H9 (cell line): ENCODE data around the gene NLE1. TPM values are rescaled to one million over a fixed set of nuclear protein-coding genes. Genes with fewer than 3 reads are reported as not detected.

ENCODE experiments used
- DNase-seq: peaks from one replicate; pipeline ENCODE4 v3.0.0-alpha.2; 2017
- H2AFZ ChIP-seq: one replicate; pipeline ENCODE4 v1.6.1; 2013; ENCODE audit warnings: mild to moderate bottlenecking, low read length, control low read depth, moderate library complexity
- H2AK5ac ChIP-seq: 2 replicates; pipeline ENCODE4 v1.6.1; 2013; ENCODE audit warnings: low read length, control low read depth, mixed read lengths; ENCODE audit not compliant: insufficient read length
- H2BK120ac ChIP-seq: one replicate; pipeline ENCODE4 v1.6.1; 2013; ENCODE audit warnings: low read depth, mild to moderate bottlenecking, low read length, control low read depth, inconsistent platforms; ENCODE audit not compliant: poor library complexity, severe bottlenecking
- H2BK12ac ChIP-seq: 2 replicates; pipeline ENCODE4 v1.6.1; 2013; ENCODE audit warnings: low read length, control low read depth, mixed read lengths, low read depth; ENCODE audit not compliant: insufficient read length
- H2BK15ac ChIP-seq: 2 replicates; pipeline ENCODE4 v1.6.1; 2013; ENCODE audit warnings: low read depth, low read length, control low read depth
- H2BK20ac ChIP-seq: one replicate; pipeline ENCODE4 v1.6.1; 2013; ENCODE audit warnings: low read depth, mild to moderate bottlenecking, low read length, control low read depth, inconsistent platforms; ENCODE audit not compliant: poor library complexity, severe bottlenecking
- H2BK5ac ChIP-seq: 2 replicates; pipeline ENCODE4 v1.6.1; 2013; ENCODE audit warnings: low read length, control low read depth, mixed read lengths; ENCODE audit not compliant: insufficient read length
- H3K14ac ChIP-seq: 2 replicates; pipeline ENCODE4 v1.6.1; 2013; ENCODE audit warnings: low read length, control low read depth; ENCODE audit not compliant: insufficient read depth
- H3K18ac ChIP-seq: 2 replicates; pipeline ENCODE4 v1.6.1; 2013; ENCODE audit warnings: low read depth, mild to moderate bottlenecking, mixed read lengths, low read length, control low read depth; ENCODE audit not compliant: insufficient read length
- H3K23ac ChIP-seq: 2 replicates; pipeline ENCODE4 v1.6.1; 2013; ENCODE audit warnings: low read length, control low read depth, mixed read lengths, low read depth; ENCODE audit not compliant: insufficient read length
- H3K23me2 ChIP-seq: 2 replicates; pipeline ENCODE4 v1.6.1; 2013; ENCODE audit warnings: low read depth, mild to moderate bottlenecking, mixed read lengths, low read length, control low read depth; ENCODE audit not compliant: insufficient read length, poor library complexity, severe bottlenecking
- H3K27ac ChIP-seq: 2 replicates; pipeline ENCODE4 v1.5.1; 2013; ENCODE audit warnings: low read length, control low read depth, mixed read lengths, low read depth; ENCODE audit not compliant: insufficient read length
- H3K27me3 ChIP-seq: 2 replicates; pipeline ENCODE4 v1.6.1; 2013; ENCODE audit warnings: low read length, control low read depth, inconsistent platforms; ENCODE audit not compliant: insufficient read depth
- H3K4ac ChIP-seq: 2 replicates; pipeline ENCODE4 v1.6.1; 2013; ENCODE audit warnings: low read depth, mild to moderate bottlenecking, control low read depth, inconsistent platforms, low read length, moderate library complexity
- H3K4me1 ChIP-seq: 2 replicates; pipeline ENCODE4 v1.6.1; 2013; ENCODE audit warnings: low read length, control low read depth, inconsistent platforms; ENCODE audit not compliant: insufficient read depth
- H3K4me2 ChIP-seq: 2 replicates; pipeline ENCODE4 v1.6.1; 2013; ENCODE audit warnings: low read length, control low read depth, mixed read lengths; ENCODE audit not compliant: insufficient read length, insufficient read depth
- H3K56ac ChIP-seq: 2 replicates; pipeline ENCODE4 v1.6.1; 2013; ENCODE audit warnings: low read depth, mild to moderate bottlenecking, mixed read lengths, low read length, control low read depth; ENCODE audit not compliant: insufficient read length
- H3K79me1 ChIP-seq: 2 replicates; pipeline ENCODE4 v1.6.1; 2013; ENCODE audit warnings: low read depth, mild to moderate bottlenecking, moderate library complexity, low read length, control low read depth, inconsistent platforms; ENCODE audit not compliant: insufficient read depth, poor library complexity, severe bottlenecking
- H3K79me2 ChIP-seq: 2 replicates; pipeline ENCODE4 v1.6.1; 2013; ENCODE audit warnings: low read length, control low read depth, inconsistent platforms; ENCODE audit not compliant: insufficient read depth
- H3K9ac ChIP-seq: 2 replicates; pipeline ENCODE4 v1.6.1; 2013; ENCODE audit warnings: low read length, control low read depth, mixed read lengths; ENCODE audit not compliant: insufficient read length; ENCODE audit errors: extremely low read depth
- H3K9me3 ChIP-seq: one replicate; pipeline ENCODE4 v1.6.1; 2013; ENCODE audit warnings: low read depth, low read length, inconsistent platforms; ENCODE audit not compliant: control insufficient read depth
- H3T11ph ChIP-seq: one replicate; pipeline ENCODE4 v1.6.1; 2013; ENCODE audit warnings: mild to moderate bottlenecking, low read length, control low read depth, inconsistent platforms
- H4K20me1 ChIP-seq: one replicate; pipeline ENCODE4 v1.6.1; 2013; ENCODE audit not compliant: control insufficient read depth, insufficient read length, insufficient read depth
- H4K5ac ChIP-seq: 2 replicates; pipeline ENCODE4 v1.6.1; 2013; ENCODE audit warnings: low read depth, mild to moderate bottlenecking, mixed read lengths, low read length, control low read depth; ENCODE audit not compliant: insufficient read length
- H4K8ac ChIP-seq: replicated peaks from 2 replicates; pipeline ENCODE4 v1.6.1; 2013; ENCODE audit warnings: low read length, control low read depth, mixed read lengths, low read depth; ENCODE audit not compliant: insufficient read length
- H4K91ac ChIP-seq: 2 replicates; pipeline ENCODE4 v1.6.1; 2013; ENCODE audit warnings: low read depth, mild to moderate bottlenecking, moderate library complexity, mixed read lengths, low read length, control low read depth; ENCODE audit not compliant: insufficient read length
- H3K27ac Mint-ChIP-seq, 3 experiments: 2 replicates in 2 of 3; 3 replicates in 1 of 3; pipeline ENCODE4 v1.8.0; 2020 to 2021; ENCODE audit warnings: mixed read lengths in 3 of 3, mild to moderate bottlenecking in 1 of 3, moderate library complexity in 1 of 3
- H3K27me3 Mint-ChIP-seq: 2 replicates; pipeline ENCODE4 v1.8.0; 2021; ENCODE audit warnings: low read depth, mild to moderate bottlenecking, moderate library complexity, mixed read lengths
- H3K36me3 Mint-ChIP-seq, 3 experiments: 2 replicates in 2 of 3; 3 replicates in 1 of 3; pipeline ENCODE4 v1.8.0; 2020 to 2021; ENCODE audit warnings: low read depth in 3 of 3, mixed read lengths in 3 of 3; ENCODE audit not compliant: insufficient read depth in 1 of 3
- H3K4me1 Mint-ChIP-seq, 2 experiments: 2 replicates each; pipeline ENCODE4 v1.8.0; 2020; ENCODE audit warnings: mixed read lengths in 2 of 2
- H3K4me3 Mint-ChIP-seq, 2 experiments: 2 replicates in 1 of 2; 3 replicates in 1 of 2; pipeline ENCODE4 v1.8.0; 2020 to 2021; ENCODE audit warnings: mild to moderate bottlenecking in 2 of 2, mixed read lengths in 2 of 2, moderate library complexity in 1 of 2
- H3K9me3 Mint-ChIP-seq, 2 experiments: 2 replicates in 1 of 2; 3 replicates in 1 of 2; pipeline ENCODE4 v1.8.0; 2020; ENCODE audit warnings: mild to moderate bottlenecking in 2 of 2, mixed read lengths in 2 of 2, moderate library complexity in 1 of 2
- CTCF ChIP-seq: fragments of 200-600 bp; sonication (generic); conservative IDR thresholded peaks from 3 replicates; pipeline ENCODE4 v1.8.0; 2021; ENCODE audit warnings: antibody characterized with exemption, mild to moderate bottlenecking
- WGBS: extraction: QIAGEN DNeasy Blood & Tissue Kit; methylation state at CpG from one replicate; pipeline ENCODE4 v1.1.7; 2013; ENCODE audit warnings: missing lambda C conversion rate, low lambda C conversion rate, mixed read lengths; ENCODE audit not compliant: insufficient read length; ENCODE audit errors: extremely low coverage; 5-methylcytosine and 5-hydroxymethylcytosine counted together
- total RNA-seq: library from RNA; stranded (reverse); gene quantifications from 2 replicates; pipeline ENCODE4 v1.2.1, GENCODE V29; 2021

Gene NLE1
- total RNA-seq, 1 experiment from 2014 or later = 43.9 TPM

GRCh38 chr17:35089586-35090296, 52.4 kb downstream of the NLE1 start:
- Histone ChIP-seq H3K27ac (no peak overlapping the region), H4K20me1 (no peaks in the 10 kb centered on the region), H2BK12ac (no peak overlapping the region), H2AK5ac (no peak overlapping the region), H4K5ac (no peak overlapping the region), H3K56ac (no peak overlapping the region), H3K23ac (no peak overlapping the region), H3K4ac (no peak overlapping the region), H3K9ac (peak overlapping the region; percentile 1), H3K9me3 (no peaks in the 10 kb centered on the region), H3K79me1 (no peaks in the 10 kb centered on the region), H4K8ac (no peak overlapping the region), H3K23me2 (peaks cover 15% of the 10 kb centered on the region), H3K14ac (no peak overlapping the region), H3K79me2 (no peaks in the 10 kb centered on the region; the same call in 1 of the 2 replicates), H3K4me1 (peaks cover 5% of the 10 kb centered on the region; the same call in 1 of the 2 replicates), H3K18ac (peak overlapping the region; percentile 9), H3K4me2 (peak overlapping the region; percentile 73), H2BK120ac (no peak overlapping the region), H4K91ac (no peak overlapping the region), H3K27me3 (no peaks in the 10 kb centered on the region), H2BK5ac (no peak overlapping the region), H2BK20ac (no peak overlapping the region), H2AFZ (peak overlapping the region; percentile 12), H2BK15ac (no peak overlapping the region), H3T11ph (no peak overlapping the region)
- WGBS = no CpG with 5 or more reads among the region's 22 CpGs
- Mint-ChIP-seq H3K27ac (peak overlapping the region in 1 of 3 experiments; percentile 85; a peak in 3 of 7 replicates), H3K9me3 (no peaks in the 10 kb centered on the region), H3K4me1 (peaks cover 43% of the 10 kb centered on the region in 2 experiments), H3K27me3 (no peaks in the 10 kb centered on the region; the same call in 1 of the 2 replicates), H3K36me3 (peaks cover 0 to 2% (median 0%) of the 10 kb centered on the region in 3 experiments; a peak in 1 of 7 replicates), H3K4me3 (peak overlapping the region; percentile 79 to 81)
- peak; percentile 49; the same call in 2 of the 3 replicates for TF ChIP-seq CTCF
- DNase-seq = peak; percentile 78
